SIG-M5 treated with dmso at 0.1 percent for 504 hours (cell line): ENCODE results near the gene TUBGCP2.

Experiments
- DNase-seq: peaks from one replicate; lab custom pipeline; 2025; ENCODE audit not compliant: unreplicated experiment; lab: John Stamatoyannopoulos, UW

Gene TUBGCP2

DNA sequence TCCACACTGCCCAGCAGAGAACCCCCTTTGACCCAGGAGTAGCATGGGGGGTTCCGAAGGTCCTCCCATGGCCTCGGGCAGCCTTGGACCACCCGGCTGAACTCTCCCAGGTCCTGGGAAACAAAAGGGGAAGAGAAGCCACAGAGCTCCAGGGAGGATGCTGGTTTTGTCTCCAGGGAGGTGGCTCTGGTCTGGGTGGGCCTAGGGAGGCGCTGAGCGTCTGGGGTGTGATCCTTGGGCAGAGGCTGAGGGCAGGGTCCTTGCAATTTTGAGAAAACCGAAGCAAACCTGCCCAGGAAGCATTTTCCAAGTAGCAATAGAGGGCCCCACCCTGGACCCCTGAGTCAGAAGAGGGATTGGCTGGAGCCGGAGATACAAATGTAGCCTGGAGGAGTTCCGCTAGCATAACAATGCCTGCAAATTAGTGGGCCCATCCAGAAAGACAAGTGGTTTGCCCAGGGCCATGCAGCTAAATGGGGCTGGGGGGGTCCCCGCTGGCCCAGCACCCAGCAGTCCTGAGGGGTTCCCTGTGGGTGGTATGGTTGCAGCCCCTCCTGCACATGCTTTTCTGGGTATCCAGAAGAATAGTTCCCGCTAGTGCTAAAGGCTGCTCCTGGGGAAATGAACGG, 76.6 kb downstream of the TUBGCP2 start:
- no peak for DNase-seq

DNA sequence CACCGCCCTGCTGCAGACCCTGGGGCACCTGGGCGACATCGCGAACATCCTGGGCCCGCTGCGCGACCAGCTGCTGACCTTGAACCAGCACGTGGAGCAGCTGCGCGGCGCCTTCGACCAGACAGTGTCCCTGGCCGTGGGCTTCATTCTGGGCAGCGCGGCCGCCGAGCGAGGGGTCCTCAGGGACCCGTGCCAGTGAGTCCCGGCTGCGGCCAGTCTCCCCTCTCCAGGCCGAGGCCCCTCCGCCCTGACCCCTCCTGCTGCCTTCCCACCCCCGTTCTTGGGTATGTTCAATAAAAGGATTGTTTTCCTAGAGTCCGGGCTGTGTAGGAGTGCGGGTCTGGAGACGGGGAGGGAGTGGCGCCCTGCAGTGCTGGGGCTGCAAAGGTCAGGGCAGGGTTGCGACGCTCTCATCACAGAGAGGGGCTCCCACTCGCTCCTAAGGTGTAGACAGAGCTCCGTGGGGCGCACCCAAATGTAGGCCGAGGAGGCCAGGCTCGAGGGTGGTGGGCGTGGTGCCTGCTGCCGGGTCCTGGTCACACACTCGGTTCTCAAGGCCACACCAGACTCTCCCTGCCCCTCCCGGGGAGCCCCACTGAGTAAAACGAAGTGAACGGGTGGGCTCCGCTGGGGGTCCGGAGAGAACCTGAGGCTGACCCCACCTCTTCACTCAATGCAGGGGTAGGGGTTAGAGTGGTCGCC, 77.3 kb downstream of the TUBGCP2 start:
- no peak for DNase-seq

DNA sequence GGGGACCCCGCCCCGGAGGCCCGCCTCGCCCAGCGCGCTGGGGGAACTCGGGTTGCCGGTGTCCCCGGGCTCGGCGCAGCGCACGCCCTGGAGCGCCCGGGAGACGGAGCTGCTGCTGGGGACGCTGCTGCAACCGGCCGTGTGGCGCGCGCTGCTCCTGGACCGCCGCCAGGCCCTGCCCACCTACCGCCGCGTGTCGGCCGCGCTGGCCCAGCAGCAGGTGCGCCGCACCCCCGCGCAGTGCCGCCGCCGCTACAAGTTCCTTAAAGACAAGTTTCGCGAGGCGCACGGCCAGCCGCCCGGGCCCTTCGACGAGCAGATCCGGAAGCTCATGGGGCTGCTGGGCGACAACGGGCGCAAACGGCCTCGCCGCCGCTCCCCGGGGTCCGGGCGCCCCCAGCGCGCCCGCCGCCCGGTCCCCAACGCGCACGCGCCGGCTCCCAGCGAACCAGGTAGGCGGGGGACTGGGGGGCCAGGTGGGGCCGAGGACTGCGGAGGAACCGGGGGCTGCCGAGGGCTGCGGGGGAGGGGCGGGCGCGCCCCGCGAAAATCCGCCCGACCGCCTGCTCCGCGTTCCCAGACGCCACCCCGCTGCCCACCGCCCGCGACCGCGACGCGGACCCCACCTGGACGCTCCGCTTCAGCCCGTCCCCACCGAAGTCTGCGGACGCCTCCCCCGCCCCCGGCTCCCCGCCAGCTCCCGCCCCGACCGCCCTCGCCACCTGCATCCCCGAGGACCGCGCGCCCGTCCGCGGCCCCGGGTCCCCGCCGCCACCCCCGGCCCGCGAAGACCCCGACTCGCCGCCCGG, 78.1 kb downstream of the TUBGCP2 start:
- no peak for DNase-seq

DNA sequence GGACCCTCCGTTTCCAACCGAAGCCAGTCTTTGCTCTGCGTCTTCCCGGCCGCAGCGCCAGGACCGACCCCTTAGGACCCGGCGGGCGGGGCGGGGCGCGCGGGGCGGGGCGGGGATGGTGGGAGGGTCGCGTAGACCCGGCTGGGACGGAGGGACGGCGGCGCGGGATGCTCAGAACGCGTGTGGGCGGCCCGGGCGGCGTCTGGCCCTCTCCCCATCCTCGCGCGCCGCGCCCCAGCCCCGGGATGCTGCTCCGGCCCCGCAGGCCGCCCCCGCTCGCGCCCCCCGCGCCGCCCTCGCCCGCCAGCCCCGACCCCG, 78.7 kb downstream of the TUBGCP2 start, which contains the start of gene UTF1:
Gene UTF1, plus strand, starts transcription at position 174 of the 318 bp plus-strand sequence. Its CDS starts 72 bp downstream, at position 246.
- no peak for DNase-seq

DNA sequence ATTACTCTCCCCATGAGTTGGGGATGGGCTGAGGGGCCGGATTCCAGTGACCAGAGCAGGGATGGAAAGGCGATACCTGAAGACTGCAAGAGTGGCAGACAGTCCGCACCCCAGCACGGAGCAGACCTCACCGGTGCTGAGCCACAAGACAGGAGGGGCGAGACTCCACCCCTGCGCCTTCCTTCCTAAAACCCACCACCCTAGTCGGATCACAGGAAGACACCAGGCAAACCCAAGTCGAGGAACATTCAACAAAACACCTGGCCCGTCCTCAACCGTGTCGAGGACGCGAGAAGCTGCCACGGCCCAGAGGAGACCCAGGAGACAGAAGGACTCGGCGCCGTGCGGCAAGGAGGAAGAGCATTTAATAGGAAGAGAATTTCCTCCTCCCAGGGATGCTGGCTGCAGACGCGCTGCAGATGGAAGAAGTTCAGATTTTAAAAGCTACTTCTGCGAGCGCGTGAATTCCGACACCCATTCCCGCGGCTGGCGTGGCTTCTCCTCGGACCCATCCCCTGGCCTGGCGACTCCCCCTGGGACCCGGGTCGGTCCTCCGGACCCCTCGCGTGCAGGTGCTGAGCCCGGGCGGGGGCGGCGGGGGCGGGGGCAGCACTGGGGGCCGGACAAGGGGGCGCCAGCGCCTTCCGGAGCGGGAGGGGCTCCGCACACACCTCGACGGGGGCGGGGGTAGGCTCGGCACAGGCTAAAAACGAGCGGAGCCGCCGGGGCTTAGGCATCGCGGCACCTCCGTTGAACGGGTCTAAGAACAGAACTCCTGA, 79.2 kb downstream of the TUBGCP2 start:
- DNase-seq = no peak
